Measurements from ENCODE around the gene PPARD.

DNA sequence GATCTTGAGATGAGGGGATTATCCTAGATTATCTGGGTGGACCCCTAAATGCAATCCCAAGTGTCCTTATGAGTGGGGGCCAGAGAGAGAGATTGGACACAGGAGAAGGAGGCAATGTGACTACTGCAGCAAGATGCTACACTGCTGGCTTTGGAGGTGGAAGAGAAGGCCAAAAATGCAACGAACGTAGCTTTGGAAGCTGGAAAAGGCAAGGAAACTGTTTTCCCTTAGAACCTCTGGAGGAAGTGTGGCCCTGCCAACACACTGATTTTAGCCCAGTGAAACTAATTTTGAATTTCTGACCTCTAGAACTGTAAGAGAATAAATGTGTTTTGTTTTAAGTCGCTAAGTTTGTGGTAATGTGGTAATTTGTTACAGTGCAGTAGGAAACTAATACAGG, 15.7 kb downstream of the PPARD start:
- TF ChIP-seq, protein P1, sequence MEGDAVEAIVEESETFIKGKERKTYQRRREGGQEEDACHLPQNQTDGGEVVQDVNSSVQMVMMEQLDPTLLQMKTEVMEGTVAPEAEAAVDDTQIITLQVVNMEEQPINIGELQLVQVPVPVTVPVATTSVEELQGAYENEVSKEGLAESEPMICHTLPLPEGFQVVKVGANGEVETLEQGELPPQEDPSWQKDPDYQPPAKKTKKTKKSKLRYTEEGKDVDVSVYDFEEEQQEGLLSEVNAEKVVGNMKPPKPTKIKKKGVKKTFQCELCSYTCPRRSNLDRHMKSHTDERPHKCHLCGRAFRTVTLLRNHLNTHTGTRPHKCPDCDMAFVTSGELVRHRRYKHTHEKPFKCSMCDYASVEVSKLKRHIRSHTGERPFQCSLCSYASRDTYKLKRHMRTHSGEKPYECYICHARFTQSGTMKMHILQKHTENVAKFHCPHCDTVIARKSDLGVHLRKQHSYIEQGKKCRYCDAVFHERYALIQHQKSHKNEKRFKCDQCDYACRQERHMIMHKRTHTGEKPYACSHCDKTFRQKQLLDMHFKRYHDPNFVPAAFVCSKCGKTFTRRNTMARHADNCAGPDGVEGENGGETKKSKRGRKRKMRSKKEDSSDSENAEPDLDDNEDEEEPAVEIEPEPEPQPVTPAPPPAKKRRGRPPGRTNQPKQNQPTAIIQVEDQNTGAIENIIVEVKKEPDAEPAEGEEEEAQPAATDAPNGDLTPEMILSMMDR (conservative IDR thresholded peaks at IDR 0.05; ENCODE audit: low read depth, low read length): no peak
- no peak for TF ChIP-seq EZH2 (IDR thresholded peaks at IDR 0.05; ENCODE audit: borderline replicate concordance, low read depth, low read length, poor library complexity, severe bottlenecking)

Data from A673 (cell line).